Lung (tissue), 12 donors: ENCODE data around the gene MUTYH. TPM values are rescaled to one million over a fixed set of nuclear protein-coding genes. Genes with fewer than 3 reads are reported as not detected.

Experiments
- ATAC-seq: fragments of 200-7000 bp; cut with Tn5 transposase; one replicate; pipeline ENCODE4 v1.9.1; 2020; ENCODE audit warnings: moderate number of reproducible peaks; ENCODE audit not compliant: insufficient read depth, low FRiP score
- DNase-seq, 3 donors: peaks; one replicate each; pipeline ENCODE4 v3.0.0-alpha.2; 2013 to 2017
- H3K27ac ChIP-seq, 2 donors: one replicate each; pipeline ENCODE4 v1.5.1; 2013; ENCODE audit warnings: mild to moderate bottlenecking in 2 of 2, moderate library complexity in 2 of 2, control low read depth in 1 of 2, inconsistent platforms in 1 of 2, low read depth in 1 of 2, low read length in 1 of 2
- H3K27me3 ChIP-seq, 3 donors: one replicate each; pipeline ENCODE4 v1.5.1; 2013; ENCODE audit warnings: low read length in 2 of 3; ENCODE audit not compliant: control insufficient read depth in 3 of 3, insufficient read depth in 3 of 3
- H3K36me3 ChIP-seq, 4 donors: one replicate each; pipeline ENCODE4 v1.5.1; 2013; ENCODE audit warnings: low read length in 4 of 4, mild to moderate bottlenecking in 1 of 4, moderate library complexity in 1 of 4; ENCODE audit not compliant: control insufficient read depth in 4 of 4, insufficient read depth in 4 of 4
- H3K4me1 ChIP-seq, 5 donors: one replicate each; pipeline ENCODE4 v1.5.1; 2013; ENCODE audit warnings: low read length in 5 of 5, mild to moderate bottlenecking in 2 of 5, moderate library complexity in 1 of 5; ENCODE audit not compliant: control insufficient read depth in 5 of 5, insufficient read depth in 5 of 5
- H3K4me3 ChIP-seq: one replicate; pipeline ENCODE4 v1.5.1; 2013; ENCODE audit warnings: mild to moderate bottlenecking, control low read depth, moderate library complexity
- H3K9ac ChIP-seq, 2 donors: one replicate each; pipeline ENCODE4 v1.5.1; 2013; ENCODE audit warnings: low read length in 2 of 2, control low read depth in 1 of 2; ENCODE audit not compliant: insufficient read depth in 1 of 2
- H3K9me3 ChIP-seq, 4 donors: one replicate each; pipeline ENCODE4 v1.5.1; 2013; ENCODE audit warnings: low read length in 3 of 4, mild to moderate bottlenecking in 1 of 4, moderate library complexity in 1 of 4; ENCODE audit not compliant: control insufficient read depth in 4 of 4, insufficient read depth in 3 of 4
- CTCF ChIP-seq: IDR thresholded peaks from 2 replicates; pipeline ENCODE4 v1.5.1; 2012; ENCODE audit warnings: mild to moderate bottlenecking; ENCODE audit errors: control extremely low read depth, extremely low read depth
- WGBS, 2 donors: extraction: QIAGEN DNeasy Blood & Tissue Kit; methylation state at CpG; one replicate each; pipeline ENCODE4 v1.1.7; 2013; 5-methylcytosine and 5-hydroxymethylcytosine counted together
- polyA plus RNA-seq, 2 donors: library from polyadenylated mRNA; stranded (reverse); fragments of 200-250 nt; gene quantifications; one replicate each; pipeline ENCODE4 v1.2.1, GENCODE V29; 2013
- total RNA-seq, 2 donors: library from RNA; depleted of rRNA in 1 of 2; stranded (reverse); fragments of >200 nt in 1 of 2; gene quantifications; one replicate each; pipeline ENCODE4 v1.2.1, GENCODE V29; 2014 to 2021
- donor health status: control.
- donor health status: control.
- donor health status: Bipolar disorder and iron deficiency.
- donor health status: healthy.
- donor health status: DM: yes; HTN: yes; CAD: no.

The MUTYH gene
- total and polyA plus RNA-seq, 4 donors = 14.0 to 26.3 (median 19.7) TPM

GRCh38 chr1:45340816-45341466, 701 bp upstream of the MUTYH start:
- WGBS, 2 donors = 20 to 24% methylated on average over 6 of the region's 6 CpGs
- Histone ChIP-seq H3K27me3 (no peaks in the 10 kb centered on the region), H3K36me3 (peaks cover 5 to 34% (median 17%) of the 10 kb centered on the region in 4 donors), H3K4me1 (peaks cover 3 to 12% (median 10%) of the 10 kb centered on the region in 5 donors), H3K4me3 (peak overlapping the region; percentile 80), H3K27ac (peak overlapping the region; percentile 6 to 99), H3K9me3 (no peaks in the 10 kb centered on the region), H3K9ac (peak overlapping the region; percentile 61 to 89)
- DNase-seq (no peak), ATAC-seq (no peak)
- no peak for TF ChIP-seq CTCF

GRCh38 chr1:45337630-45338325, 2.5 kb downstream of the MUTYH start:
- H3K27ac ChIP-seq = no peak overlapping the region
- no peak for DNase-seq
- TF ChIP-seq CTCF = no peak

GRCh38 chr1:45335855-45336324, 4.3 kb downstream of the MUTYH start:
- ATAC-seq = no peak
- WGBS, 2 donors = 90 to 95% methylated on average over 4 of the region's 4 CpGs

More at GRCh38 chr1:45337630-45338325, 2.5 kb downstream of the MUTYH start:
- Histone ChIP-seq H3K4me3 (no peak overlapping the region), H3K36me3 (peaks cover 5 to 22% (median 13%) of the 10 kb centered on the region in 4 donors), H3K4me1 (peaks cover 3 to 15% (median 10%) of the 10 kb centered on the region in 5 donors), H3K9me3 (no peaks in the 10 kb centered on the region), H3K27me3 (no peaks in the 10 kb centered on the region), H3K9ac (no peak overlapping the region)
- no peak for ATAC-seq
- 70 to 93% methylated on average over 3 of the region's 3 CpGs for WGBS, 2 donors

More at GRCh38 chr1:45335855-45336324, 4.3 kb downstream of the MUTYH start:
- no peaks in the 10 kb centered on the region for H3K27me3 ChIP-seq
- no peaks in the 10 kb centered on the region for H3K9me3 ChIP-seq
- H3K27ac ChIP-seq = no peak overlapping the region
- no peak for TF ChIP-seq CTCF
- DNase-seq = no peak
- H3K4me3 ChIP-seq = no peak overlapping the region
- H3K4me1 ChIP-seq = peaks cover 0 to 10% (median 5%) of the 10 kb centered on the region in 5 donors
- H3K36me3 ChIP-seq = peaks cover 5 to 22% (median 11%) of the 10 kb centered on the region in 4 donors
- no peak overlapping the region for H3K9ac ChIP-seq
